DMS79 treated with DMSO at 0.1 percent for 48 hours (cell line): ENCODE data around the gene ANGPTL8.

Source experiments
- DNase-seq: peaks from one replicate; lab custom pipeline; 2025; lab: John Stamatoyannopoulos, UW

ANGPTL8 gene, protein sequence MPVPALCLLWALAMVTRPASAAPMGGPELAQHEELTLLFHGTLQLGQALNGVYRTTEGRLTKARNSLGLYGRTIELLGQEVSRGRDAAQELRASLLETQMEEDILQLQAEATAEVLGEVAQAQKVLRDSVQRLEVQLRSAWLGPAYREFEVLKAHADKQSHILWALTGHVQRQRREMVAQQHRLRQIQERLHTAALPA

DNA sequence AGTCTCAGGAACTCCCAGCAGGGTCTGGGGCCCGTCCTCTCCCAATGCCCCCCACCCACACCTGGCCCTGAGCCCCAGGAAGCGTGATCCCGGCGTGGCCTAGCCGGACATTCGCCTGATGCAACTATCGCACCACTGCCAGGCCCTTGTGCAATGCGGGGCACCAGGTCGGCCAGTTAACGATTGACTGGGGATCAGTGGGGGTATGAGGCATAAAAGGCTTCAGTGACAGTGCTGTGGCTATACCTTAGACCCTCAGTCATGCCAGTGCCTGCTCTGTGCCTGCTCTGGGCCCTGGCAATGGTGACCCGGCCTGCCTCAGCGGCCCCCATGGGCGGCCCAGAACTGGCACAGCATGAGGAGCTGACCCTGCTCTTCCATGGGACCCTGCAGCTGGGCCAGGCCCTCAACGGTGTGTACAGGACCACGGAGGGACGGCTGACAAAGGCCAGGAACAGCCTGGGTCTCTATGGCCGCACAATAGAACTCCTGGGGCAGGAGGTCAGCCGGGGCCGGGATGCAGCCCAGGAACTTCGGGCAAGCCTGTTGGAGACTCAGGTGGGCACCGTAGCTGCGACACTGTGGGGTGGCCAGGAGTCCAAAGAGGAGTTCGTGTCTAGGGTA, at the start of gene ANGPTL8:
Gene ANGPTL8 (plus strand): TSS at position 243 of the 624 bp plus-strand sequence. CDS start 19 bp downstream, at position 262.
- no peak for DNase-seq

DNA sequence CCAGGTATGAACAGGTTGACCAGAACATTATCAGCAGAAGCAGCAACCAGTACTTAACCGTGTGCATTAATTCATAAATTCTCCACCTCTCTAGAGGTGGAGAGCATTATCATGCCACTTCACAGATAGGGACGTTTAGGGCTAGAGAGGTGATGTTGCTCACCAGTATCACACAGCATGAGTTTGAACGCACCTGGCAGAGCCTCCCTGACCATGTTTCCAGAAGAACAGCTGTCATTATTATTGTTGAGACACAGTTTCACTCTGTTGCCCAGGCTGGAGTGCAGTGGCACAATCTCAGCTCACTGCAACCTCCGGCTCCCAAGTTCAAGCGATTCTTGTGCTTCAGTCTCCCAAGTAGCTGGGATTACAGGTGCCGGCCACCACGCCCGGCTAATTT, 48.9 kb upstream of the ANGPTL8 start:
- no peak for DNase-seq

DNA sequence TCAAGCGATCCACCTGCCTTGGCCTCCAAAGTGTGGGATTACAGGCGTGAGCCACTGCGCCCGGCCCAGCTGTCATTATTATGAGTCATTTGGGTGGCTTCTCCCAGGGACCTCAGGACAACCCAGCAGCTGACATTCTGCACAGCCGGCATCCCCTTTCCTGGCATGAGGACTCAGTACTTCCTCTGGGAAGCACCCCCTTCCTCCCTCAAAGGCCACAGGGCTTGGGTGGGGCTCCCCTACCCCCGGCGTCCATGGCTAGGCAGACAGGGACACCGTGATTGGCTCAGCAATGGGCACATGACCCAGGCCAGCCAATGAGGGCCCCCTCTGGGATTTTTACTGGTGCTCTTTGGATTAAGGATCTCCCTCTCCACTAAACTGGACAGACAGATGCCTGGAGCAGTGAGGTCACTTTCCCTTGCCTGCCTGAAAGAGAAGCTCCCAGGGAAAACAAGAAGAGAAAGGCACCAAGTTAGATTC, 48.1 kb upstream of the ANGPTL8 start:
- DNase-seq, result no peak

DNA sequence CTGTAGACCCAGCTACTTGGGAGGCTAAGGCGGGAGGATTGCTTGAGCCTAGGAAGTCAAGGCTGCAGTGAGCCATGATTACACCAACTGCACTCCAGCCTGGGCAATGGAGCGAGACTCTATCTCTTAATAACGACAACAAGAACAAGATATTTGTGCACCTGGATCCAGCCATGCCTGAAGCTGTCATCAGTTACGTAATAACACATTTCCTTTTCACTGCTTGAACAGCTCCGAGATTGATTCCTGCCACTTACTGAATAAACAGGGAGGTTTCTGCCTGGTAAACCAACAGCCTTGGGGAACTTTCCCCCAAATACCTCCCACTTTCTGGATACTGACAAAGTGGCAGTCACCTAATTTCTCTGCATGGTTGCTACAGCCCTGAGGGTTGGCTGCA, 47.5 kb upstream of the ANGPTL8 start:
- DNase-seq, result no peak

DNA sequence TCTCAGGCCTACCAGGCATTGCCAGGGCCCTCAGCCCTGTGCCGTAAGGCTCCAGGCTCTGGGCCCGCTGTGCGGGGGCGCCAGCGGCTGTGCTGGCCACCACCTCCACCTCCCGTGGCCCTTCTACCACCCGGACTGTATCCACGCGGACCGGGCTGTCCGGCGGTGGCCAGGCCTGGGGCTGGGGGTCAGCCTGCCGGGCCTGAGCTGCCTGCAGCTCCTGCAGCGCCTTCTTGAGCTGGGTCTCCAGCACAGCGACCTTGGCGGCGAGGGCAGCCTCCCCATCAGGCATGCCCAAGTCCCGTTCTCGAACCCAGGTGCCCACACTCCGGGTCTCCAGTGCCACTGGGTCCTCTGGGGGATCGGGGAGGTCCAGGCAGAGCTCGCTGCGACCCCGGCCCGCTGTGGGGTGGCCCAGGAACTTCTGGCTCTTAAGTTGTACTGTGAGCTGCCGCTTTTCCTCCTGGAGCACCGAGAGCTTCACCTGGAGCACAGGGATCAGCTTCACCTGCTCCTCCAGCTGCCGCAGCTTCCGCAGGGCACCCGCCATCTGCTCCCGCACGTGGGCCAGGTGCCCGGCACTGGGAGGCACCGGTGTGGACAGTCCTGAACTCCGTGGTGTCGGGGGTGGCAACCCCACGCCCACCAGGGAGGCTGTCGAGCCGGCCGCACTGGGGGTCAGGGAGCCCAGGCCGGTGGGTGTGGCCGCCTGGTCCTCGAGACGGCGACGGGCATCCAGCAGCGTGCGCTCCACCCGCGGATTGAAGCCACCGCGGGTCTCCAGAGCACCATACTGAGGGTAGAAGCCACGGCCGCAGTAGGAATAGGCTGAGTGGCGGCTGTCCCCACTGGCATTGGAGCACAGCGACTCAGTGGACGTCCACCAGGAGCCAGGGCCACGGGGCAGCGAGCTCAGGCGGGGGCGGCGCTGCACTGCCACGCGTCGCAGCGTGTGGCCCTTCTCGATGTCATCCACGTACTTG, 46.2 kb upstream of the ANGPTL8 start:
- DNase-seq, result no peak

DNA sequence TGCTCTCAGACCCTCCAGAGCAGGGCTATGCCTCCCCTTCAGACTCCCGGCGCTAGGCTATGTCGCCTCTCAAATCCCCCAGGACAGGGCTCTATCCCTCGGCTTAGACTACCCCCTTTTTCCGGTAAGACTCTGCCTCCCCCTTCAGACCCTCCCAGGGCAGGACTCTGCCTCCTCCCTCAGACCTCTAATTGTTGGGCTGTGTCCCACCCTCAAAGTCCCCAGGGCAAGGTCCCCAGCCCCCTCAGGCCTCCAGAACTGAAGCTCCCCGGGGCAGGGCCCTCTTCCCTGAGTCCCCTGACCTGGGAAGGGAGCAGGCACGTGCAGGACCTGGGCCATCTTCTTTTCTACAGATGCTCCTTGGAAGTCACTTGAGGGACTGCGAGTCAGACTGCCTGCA, 45.2 kb upstream of the ANGPTL8 start:
- no peak for DNase-seq

DNA sequence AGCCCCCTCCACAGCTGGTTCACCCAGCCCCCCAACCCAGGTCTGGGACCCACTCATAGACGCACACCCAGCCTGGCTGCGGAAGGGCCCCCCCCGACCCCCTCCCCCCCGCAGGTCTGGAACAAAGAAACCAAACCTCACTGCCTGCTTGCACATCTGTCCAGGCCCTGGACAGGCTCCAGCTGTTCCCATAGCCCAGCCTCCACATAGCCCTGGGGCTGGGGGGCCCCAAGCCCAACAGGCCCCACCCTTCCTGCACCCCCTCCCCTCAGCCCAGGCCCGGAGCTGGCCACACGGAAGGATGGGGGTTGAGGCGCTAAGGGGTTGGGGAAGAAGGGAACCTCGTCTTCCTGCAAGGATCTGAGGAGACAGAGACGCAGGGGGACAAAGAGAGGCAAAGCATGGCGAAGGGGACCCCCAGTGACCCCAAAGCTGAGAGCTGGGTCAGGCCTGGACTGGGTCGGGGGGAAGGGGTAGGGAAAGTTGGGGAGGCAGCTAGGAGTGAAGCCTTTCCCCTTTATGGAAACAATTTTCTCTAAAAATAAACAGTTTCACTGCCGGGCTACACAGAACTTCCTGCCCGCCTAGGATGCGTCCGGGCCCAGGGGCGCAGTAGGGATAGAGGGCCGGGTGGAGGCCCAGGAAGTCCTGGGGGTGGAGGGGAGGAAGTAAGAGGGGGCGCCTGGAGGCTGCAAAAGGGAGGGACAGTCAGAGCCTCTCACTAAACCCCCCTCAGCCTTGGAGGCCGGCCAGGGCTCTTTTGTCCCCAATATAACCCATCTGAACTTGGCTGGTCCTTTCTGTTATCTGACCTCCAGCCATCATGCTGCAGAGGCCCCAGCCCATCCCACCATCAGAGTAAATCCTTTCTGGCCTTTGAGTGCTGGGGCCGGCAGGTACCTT, 44.5 kb upstream of the ANGPTL8 start:
- no peak for DNase-seq

DNA sequence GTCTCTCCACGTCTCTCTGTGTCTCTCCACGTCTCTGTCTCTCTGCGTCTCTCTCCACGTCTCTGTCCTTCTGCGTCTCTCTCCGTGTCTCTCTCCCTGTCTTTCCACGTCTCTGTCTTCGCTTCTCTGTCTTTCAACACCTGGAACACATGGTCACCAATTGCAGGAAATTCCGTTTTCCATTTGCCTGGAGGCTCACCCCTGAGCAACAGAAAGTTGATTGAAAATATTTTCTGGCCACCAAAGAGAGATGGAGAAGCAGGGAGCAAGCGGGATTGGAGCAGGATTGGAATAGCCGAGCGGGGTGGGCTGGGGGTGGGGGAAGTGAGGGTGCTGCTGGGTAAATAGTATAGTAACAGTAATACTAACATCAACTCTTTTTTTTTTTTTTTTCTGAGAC, 43.7 kb upstream of the ANGPTL8 start:
- DNase-seq, result no peak

DNA sequence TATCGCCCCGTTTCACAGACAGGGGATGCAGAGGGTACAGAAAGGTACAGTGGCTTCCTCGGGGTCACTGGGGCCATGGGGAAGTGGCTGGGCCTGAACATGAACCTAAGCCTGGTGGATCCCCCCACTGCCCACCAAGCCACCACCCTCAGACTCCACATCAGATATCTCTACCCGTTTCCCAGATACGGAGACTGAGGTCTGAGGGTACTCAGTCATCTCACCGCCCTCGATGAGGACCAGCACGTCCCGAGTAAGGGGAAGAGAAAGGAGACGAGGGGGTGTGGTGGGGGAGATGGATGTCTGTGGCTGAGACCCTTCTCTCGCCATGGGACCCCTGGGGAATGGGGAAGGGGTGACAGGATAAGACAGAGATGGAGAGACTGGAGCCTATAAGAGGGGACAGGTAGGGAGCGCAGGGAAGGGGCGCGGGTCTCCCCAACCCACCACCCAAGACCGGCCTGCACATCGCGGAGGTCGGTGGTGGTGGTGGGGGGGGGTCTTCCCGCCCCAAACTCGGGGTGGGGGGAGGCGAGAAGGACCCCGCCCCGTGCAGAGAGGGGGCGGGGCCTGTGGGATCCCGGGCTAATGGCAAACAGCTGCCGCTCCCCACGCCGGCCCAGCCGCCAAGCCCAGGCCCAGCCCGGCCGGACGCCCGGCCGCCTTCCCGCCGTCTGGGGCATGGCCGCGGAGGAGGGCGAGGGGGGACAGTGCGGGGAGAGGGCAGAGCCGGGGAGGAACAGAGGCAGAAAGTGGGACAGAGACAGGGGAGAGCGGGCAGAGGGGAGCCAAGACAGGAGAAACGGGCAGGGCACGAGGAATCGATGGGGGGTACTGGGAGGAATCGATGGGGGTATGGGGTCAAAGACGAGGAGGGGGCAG, 42.8 kb upstream of the ANGPTL8 start:
- no peak for DNase-seq

DNA sequence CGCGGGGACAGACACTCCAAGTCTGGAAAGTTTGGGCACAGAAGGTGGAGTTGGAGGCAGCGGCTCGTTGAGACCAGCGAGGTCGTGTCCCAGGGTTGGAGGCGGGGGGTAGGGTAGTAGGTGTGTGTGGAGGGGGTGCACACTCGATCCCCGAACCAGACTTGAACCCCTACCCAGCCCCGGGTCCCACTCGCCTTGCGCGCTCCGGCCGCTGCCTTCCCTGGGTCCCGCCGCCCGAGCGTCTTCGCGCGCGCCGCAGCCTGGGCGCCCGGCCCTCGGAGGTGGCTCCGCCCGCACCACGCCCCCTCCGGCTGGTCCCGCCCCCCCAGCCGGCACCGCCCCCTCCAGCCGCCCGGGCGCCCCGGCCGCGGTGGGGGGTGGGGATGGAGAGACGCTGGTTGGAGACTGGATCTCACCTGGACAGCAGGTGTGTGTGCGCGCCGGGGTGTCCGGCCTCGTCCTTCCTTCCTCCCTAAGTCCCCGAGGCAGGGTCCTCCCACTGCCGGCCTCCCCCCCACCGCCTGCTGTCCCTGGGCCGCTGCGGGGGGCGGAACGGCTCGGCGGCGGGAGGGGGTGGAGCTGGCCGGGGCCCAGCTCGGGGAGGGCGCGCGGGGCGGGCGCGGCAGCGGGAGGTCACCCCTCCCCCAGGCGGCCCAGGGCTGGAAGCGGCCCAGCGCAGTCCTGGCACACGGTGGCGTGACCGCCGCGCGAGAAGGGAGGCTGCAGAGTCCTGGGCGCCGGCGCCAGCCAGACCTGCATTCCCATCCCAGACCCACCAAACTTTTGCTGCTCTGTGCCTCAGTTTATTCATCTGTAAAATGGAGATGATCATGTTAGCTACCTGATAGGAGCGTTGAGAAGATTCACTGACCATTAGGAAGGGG, 41.9 kb upstream of the ANGPTL8 start, which contains the start of gene KANK2:
Gene KANK2 (minus strand): TSS at position 255 of the 884 bp plus-strand sequence. CDS start 3,034 bp downstream, outside the sequence.
- peak; percentile 79 for DNase-seq

DNA sequence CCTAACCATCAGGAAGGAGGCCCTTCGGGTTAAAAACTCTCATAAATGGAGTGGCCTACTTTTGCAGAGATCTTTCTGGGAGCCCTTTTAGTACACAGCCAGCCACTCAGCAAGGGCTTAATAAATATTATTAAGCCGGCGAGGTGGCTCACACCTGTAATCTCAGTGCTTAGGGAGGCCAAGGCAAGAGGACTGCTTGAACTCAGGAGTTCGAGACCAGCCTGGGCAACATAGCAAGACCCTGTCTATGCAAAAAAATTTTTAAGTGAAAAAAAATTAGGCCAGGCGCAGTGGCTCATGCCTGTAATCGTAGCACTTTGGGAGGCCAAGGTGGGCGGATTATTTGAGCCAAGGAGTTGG, 41.3 kb upstream of the ANGPTL8 start:
- DNase-seq, result no peak

DNA sequence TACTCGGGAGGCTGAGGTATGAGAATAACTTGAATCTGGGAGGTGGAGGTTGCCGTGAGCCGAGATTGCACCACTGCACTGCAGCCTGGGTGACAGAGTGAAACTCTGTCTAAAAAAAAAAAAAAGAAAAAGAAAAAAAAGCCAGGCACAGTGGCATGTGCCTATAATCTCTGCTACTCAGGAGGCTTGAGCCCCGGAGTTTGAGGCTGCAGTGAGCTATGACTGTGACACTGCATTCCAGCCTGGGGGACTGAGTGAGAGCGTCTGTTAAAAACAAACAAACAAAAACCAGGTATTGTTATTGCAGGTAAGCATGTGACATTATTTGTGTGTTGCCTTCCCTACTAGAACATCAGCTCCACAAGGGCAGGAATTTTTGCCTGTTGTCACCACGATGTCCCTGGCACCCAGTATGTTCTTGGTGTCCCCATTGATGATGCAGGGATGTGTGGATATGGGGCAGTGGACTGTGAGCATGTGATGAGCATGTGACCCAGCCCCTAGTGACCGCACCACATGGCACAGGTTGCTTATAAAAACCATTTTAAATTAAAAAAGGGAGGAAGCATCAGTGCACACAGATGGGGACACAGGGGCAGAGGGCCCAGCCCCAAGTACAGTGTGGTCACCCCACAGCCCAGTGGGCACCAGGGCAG, 40.5 kb upstream of the ANGPTL8 start:
- DNase-seq, result no peak

DNA sequence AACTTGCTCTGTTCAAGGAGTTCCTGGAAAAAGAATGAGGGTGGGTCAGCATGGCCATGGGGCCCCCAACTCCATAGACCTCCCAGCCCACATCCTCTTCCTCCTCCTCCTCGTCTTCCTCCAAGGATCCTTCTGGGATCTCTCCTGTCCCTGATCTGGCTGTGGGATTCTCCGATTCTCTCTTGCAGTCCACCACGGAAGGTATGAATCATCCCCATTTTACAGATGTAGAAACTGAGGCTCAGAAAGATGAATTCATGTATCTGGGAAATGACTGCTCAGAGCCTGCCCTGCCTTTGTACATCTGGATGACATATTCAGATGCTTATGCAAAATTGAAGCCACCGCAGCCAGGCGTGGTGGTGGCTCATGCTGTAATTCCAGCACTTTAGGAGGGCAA, 39.9 kb upstream of the ANGPTL8 start:
- no peak for DNase-seq

DNA sequence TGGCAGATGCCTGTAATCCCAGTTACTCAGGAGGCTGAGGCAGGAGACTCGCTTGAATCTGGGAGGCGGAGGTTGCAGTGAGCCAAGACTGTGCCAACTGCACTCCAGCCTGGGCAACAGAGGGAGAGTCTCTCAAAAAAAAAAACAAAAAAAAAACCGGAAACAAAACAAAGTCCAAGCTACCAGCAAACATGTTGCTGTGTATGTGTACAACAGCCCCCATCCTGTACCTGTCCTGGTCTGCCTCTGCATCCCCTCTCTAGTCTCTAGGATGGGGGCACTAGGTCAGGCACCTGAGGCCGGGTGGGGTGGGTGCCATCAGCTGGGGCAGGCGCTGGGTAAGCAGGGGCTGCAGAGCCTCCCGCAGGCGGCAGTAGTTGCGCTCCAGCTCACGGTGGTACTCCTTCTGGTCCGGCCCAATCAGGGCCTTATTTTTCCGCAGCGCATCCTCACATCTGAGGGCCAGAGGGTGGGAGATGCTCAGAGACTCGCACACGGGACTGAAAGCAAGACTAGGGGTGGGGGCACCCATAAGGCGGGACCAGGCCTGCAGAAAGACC, 39.3 kb upstream of the ANGPTL8 start:
- DNase-seq, result no peak

DNA sequence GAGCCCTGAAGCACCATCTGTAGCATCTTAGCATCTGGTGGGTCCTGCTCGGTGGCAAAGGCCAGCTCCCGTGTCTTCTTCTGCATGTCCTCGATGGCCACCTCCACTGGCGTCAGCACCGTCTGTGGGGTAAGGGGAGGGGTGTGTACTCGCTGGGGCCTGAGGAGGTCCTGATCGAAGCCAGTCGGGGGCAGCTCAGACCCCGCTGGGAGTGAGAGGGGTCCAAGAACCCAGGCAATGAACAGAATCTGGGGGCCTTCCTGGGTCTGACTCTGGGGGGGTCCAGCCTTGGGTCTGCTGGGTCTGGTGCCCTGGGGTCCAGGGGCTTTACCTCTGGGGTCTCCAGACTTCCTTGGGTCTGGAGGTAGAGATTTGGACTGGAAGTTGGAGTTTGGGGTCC, 38.5 kb upstream of the ANGPTL8 start:
- no peak for DNase-seq

DNA sequence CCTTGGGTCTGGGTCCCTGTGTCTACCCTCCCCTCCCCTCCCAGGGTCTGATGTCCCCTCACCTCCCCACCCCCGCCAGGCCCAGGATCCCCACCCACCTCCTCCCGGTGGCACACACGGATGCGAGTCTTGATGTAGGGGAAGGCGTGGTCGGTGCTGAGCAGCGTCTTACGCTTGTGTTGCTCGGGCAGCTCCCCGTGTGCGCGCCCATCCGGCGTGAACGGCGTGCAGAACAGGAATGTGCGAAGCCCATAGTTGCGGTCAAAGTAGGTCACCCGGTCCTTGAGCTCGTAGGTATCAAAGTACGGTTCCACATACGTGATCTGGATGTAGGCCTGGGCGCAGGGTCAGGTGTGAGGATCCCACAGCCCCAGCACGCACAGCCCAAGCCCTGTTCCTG, 37.6 kb upstream of the ANGPTL8 start:
- DNase-seq, result no peak

DNA sequence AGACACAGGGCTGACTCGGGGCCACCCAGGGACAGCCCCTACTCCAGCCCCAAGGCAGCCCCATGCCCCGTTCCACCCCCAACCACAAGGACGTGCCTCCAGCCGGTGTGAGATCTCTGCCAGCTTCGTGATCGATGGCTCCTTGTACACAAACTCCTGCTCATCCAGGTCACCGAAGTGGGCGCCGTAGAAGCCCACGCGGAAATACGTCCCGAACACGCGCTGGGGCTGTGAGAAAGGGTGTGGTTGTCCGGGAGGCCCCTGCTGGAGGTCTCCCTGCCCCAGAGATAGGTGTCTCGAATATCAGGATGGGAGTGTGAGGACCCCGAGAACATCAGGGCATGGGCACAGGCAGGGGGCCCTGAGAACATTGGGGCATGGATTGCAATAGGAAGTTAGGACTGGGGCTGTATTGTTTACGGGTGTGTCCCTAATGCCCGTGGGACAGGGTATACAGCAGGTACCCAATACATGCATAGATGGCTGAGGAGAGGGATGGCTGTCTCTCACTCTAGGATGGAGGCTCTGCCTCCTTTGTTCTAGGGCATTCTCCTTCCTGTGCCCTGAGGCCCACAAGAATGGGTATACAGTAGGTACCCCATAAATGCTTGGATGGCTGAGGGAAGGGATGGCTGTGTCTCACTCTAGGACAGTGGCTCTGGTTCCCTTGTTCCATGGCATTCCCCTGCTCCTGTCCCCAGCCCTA, 36.8 kb upstream of the ANGPTL8 start:
- DNase-seq, result no peak
